GM18511 (cell line): ENCODE results near the gene NOL9.
"Not testable (repeated sequence)": the region's sequence is repeated elsewhere in the genome, so short reads cannot be mapped to it uniquely, and the experiment has no call there.

Experiments used
- ATAC-seq: cut with Tn5 transposase; IDR thresholded peaks from one replicate; pipeline ENCODE4 v1.9.1; 2021; ENCODE audit warnings: mild to moderate bottlenecking, moderate library complexity; ENCODE audit not compliant: unreplicated experiment

Gene NOL9

DNA sequence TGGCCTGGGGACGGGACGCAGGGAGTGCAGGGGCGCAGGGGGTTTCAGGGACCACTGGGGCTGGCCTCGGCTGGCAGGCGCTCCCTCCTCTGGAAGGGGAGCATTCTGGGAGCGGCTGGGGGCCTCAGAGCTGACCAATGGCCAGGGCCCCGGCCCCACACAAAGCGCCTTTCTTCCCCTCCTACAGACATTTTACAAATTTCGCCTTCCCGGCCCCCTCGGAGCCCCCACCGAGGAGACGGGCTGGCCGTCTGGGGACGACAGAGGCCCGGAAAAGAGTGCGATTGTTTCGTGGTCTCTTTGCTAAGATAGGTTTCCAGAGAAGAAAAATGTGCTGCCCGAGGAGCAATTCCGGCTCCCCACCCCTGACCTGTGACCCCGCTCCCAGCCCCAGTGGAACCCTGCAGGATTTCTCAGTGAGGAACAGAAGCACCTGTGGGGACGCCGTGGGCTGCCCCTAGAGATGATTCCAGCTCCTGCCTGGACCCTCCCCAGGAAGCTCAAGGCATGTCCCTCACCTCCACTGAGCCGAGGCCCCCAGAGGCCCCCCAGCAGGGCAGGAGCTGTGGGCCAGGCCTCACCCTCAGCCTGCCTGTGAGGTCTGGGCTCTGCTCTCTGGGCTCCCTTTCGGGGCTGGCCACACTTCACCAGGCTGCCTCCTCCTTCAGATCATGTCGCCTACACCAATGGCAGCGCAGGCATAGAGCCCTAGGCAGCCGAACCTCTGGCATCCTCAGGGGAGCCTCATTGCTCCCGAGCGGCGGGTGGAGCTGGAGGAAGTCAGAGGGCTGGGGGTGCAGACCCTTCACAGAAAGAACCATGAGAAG is 47.9 kb downstream of the NOL9 start:
- no peak for ATAC-seq

DNA sequence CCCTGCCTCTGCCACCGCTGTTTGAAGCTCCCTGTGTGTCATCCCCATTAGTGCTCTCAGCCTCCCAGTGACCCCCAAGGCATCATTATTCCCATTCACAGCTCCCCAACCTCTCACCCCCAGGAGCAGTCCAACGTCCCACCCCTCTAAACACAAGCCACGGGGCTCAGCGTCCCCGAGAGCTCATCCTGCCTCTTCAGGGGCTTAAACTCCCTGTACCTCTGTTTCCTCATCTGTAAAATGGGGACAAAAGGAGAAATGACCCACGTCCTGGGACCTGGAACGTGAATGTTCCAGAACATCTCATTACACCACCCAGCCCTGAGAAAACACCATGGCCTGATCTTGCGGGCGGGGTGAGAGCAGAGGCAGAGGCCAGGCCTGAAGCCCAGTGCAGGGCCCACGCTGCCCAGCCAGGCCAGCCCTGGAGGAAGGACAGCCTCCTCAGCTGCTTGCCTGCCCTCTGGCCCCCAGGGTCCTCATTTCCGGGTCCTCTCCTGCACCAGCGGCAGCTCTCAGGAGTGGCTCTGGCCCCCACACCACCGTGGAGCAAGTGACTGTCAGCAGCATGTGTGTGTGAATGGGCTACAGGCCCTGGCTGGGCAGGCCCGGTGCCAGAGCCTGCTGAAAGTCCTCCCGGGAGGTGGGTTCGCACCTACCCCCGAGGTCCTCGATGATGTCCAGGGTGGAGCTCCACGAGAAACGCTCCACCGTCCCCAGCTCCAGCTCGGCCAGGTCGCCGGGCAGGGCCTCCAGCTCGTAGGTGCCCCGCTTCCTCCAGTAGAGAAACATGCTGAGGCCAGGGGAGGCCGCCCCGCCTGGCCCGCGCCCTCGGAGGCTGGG is 48.7 kb downstream of the NOL9 start:
- no peak for ATAC-seq

DNA sequence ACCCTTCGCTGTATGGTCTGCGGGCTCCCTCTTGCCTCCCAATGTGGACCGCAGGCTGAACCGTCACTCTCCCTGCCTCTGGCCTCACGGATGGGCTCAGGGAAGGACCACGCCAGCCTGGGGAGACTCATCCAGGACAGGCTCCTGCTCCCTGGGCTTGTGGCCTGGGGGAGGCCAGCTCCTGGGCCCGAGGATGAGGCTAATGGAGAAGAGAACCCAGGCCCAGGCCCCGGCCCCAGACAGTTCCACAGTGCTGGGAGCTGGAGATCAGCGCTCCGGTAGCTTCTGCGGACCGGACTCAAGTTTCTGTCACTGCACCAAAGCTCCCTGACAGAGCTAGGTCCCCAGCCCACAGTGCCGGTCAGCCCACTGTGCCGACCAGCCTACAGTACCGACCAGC is 49.4 kb downstream of the NOL9 start:
- no peak for ATAC-seq

DNA sequence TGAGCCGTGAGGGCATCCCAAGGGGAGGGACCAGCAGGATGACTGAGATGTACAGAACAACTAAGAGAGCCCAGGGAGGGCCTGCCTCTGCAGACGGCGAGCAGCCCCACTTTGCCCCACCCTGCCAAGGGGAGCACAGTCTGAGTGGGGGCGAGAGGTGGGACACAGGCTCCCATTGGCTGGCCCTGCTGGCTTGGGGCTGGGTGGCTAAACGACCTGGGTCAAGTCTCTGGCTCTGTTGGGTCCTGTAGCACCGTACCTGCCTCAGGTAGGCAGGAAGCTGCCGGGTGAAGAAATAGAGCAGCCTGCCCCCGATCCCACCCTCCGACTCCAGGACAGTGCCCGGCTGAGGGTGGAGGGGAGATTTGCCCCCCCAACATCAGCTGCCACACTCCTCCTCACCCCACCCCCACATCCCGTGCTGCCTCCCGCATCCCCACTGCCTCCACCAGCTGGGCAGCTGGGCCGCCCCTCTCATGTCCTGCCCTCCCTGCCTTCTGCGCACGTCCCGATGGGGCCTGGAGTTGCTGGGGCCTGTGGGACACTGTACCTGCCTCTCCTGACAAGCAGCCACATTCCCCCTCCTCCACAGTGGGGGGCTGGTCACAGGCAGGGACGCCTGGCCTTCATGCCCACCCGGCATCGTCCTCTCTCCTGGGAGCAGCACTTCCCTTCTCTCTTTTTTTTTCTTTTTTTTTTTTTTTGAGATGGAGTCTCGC is 50.3 kb downstream of the NOL9 start:
- no peak for ATAC-seq

DNA sequence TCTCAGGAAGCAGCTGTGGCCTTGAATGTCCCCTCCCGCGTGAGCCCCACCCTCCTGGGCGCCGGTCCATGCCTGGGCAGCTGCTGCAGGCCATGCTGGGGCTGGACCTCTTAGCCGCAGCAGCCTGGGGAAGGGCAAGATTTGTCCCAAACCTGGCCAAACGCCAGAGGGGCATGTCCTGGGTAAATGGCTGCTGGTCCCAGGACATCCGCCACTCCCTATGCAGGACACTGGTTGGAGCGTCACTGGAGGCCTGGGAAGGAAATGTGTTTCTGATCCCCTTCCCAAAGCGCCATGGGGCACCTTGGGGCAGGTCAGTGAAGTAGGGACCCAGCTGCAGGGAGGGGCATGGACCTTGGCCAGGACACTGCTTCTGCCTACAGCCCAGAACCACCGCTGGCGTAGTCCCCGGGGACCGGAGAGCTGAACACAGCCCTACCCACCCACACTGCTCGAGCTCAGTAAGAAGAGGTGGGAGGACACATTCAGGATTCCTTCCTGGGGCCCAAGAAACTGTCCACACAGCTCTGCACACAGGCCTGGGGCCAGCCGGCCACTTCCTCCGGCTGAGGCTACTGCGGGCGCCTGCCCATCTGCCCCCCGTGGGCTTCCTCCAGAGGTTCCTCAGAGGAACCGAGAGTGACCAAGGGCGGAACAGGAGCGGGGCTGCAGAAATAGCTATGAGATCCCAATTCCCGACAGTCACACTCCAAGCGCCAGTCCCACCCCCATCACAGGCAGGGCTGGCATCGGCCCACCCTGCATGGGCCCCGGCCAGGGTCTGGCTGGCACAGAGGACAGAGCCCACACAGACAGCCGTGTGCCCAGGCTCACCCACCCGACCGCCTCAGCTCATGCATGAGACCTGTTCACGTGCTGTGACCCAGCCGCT is 52.1 kb downstream of the NOL9 start:
- ATAC-seq = no peak

DNA sequence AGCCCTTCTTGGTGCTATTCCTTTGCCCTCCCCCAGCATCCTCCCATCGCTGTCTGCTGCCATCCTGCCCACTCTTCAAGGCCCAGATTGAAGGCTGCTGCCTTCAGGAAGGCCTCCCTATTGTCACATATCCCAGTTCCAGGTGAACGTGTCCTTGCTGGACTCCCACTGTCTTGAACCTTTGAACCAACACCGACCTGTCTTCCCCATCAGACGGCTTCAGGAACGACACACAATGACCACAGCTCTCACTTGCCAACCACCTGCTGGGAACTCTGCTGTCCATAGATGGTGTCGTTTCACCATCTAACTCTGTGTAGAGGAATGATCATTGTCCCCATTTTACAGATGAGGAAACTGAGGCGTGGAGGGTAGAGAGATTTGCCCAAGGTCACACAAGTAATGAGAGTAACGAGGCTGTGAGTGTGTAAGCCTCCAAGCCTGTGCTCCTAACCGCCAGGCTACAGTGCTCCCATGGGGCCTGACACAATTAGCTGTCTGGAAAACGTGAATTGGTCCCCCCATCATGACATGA is 53.0 kb downstream of the NOL9 start:
- ATAC-seq = no peak

DNA sequence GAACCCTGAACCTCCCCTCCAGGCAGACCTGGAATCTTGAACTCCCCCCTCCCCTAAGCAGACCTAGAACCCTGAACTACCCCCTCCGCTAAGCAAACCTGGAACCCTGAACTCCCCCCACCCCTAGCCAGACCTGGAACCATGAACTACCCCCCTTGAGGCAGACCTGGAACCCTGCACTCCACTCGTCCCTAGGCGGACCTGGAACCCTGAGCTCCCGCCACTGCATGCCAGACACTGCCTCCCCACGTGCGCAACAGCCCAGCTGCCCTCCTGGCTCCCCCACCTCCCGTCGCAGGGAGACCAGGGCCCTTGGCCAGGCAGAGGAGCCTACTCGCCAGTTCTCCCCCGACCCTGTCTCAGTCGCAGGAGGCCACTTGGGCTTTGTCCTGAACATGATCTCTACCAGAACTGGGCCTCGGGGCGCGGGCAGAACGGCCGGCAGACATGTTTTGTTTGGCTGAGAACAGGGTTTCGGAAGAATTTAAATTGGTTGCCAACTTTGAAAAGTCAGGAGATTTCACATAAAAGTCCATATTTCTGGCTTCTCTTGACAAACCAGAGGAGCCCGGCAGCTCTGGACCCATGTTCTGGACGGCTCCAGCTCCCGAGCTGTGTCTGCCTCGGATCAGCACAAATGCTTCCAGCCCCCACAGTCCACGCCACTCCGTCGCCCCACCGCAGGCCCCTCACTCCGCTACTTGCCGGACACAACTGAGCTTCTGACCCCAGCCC is 53.6 kb downstream of the NOL9 start:
- ATAC-seq = no peak

DNA sequence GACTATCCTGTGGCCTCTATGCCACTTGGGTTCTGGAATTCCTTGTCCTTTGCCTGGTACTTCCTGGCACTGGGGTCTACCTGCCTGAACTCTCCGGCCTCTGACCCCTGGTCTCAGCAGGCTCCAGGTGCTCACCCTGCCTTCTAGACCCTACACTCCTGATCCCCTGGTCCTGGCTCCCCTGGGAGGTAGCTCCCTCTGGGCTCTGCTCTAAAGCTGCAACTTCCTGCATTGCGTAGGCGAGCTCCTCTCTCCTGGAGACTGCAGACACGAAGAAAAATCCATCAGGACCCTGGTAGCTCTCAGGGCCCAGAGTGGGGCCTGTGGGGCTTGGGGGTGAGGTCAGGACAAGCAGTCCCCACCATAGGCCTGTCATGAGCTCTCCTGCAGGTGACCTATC is 55.0 kb downstream of the NOL9 start:
- no peak for ATAC-seq

DNA sequence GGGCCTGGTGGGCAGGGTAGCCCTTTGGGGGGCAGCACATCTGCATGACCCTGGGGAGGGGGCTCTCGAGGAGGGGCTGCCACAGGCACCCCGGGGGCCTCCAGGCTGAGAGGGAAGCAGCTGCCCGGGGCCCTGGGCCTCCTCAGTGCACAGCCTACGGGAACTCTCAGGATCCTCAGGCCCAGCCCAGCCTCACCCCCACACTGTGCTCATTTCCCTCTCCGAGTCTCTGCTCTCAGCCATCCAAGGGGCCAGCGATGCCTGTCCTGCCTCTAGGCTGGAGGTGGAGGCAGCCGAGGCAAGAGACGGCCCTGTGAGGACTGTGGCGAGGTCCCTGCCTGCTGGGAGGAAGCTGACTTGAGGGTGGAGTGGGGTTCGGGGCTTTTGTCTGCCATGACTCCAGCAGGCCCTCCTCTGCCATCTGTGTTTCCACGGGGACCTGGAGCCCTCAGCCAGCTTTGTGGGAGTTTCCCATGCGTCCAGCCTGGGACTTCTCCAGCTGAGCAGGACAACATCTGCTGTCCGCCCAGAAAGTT is 55.7 kb downstream of the NOL9 start:
- ATAC-seq = no peak

DNA sequence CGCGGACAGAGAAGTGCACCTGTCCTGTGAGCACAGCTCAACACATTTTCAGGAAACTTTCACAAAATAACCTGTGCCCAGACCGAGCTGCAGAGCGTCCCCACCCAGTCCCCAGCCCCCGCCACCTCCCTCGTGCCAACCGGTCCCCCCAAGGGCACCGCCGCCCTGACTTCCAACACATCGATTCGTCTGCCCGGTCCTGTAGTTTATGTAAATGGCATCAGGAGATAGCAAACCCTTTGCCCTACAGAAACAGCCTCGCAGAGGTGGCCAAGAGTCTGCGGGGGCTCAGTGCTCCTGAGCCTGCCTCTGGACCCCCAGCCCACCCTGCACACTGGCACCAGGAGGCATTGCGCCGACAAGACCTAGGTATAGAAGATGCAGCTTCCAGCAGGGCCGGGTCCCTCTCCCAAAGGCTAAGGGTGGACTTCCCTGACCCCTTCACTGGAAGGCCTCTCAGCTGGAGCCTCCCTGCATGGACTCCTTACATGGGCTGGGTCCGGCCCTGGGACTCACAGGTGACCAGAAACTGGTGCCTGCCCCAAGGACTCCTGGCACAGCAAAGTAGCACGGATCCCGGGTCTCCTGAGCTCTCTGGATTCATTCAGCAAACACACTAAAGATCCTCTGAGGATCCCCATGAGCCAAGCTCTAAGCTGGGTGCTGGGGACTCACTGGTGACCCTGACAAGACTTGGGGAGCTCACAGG is 56.3 kb downstream of the NOL9 start:
- no peak for ATAC-seq

DNA sequence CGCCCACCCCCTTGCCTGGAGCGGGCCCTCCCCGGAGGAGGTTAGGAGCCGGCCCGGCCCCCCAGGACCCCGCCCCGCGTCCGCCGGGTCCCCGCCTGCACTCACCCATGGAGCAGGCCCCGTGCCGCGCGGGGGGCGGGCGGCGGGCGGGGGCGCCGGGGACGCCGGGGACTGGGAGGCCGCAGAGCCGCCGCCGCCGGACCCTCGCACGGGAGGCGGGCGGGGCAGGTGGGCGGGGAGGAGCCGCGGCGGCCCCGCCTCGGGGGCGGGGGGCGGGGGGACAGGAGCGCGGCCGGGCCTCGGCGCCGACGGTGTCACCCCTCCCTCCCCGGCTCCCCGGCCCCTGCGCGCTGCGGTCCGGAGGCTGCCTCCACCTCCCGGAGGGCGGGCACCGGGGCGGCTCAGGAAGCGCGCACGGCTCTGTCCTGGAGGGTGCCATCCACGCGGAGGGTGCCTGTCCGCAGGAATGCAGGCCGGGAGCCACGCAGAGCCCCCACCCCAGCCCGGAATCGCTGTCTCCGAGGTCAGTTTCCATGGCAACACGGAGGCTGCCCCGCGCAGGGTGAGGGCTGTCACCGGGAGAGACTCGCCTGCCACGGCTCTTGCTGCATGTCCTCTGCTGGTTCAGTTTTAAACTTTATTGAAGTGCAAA is 57.0 kb downstream of the NOL9 start:
- no peak for ATAC-seq

DNA sequence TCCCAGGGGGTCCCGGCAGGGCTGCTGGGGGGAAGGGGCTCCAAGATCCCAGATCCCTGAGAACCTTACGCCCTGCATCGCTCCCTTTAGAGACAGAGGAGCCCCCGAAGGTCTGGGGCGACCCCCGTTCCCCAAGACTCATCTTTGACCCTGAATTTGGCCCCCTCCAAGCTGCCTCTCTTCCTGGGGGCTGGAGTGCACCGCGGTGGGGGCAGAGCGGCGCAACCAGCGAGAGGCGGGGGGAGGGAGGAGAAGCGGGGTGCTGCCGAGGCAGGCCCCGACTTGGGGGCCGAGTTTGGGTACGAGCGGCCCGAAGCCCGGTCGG is 57.5 kb downstream of the NOL9 start:
- no peak for ATAC-seq

DNA sequence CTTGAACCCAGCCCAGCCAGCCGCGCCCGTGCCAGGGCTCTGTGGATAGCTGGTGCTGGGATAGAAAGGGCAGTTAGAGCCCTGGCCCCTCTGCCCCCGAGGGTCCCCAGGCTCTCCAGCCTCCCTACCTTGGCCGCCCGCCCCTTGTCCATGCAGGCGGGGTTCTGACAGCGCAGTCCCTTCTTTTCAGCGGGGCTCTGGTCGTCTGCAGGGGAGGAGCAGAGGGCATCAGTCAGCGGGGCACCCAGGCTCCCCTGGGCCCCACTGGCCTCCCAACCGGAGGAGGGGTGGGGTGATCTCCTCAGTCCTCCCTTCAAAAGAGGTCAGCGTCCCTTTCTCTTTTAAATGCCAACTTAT is 58.0 kb downstream of the NOL9 start:
- no peak for ATAC-seq

DNA sequence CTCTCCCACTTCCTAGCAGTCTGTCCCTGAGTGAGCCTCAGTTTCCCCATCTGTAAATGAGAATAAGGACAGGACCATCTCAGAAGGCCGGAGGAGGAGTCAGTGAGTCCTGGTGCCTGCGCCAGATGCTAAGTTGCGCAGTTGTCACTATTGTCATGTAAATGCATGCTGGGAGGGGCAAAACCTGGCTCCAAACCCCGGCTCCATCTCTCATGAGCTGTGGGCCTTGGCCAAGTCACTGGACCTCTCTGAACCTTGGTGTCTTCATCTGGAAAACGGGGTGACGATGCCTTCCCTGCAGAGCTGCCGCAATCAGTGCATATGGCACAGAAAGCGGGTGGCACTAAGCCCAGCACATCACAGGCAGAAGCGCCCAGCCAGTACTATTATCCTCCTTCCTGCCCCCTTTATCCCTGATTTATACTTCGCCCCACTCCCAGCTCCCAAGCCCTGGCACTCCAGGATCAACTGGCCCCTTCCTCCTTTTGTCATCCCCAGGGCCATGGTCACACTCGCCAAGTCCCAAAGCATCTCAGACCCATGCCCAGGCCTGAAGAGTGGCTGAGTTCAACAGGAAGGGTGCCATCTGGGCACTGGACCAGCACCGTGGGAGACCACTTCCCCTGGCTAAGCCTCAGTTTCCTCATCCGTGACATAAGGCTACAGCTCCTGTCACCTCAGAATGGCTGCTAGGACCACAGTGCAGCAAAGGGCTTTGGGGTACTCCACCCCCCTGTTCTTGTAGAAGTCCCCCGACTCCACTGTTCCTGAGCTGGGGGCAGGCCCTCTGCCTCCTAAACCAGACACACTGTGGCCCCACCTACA is 58.6 kb downstream of the NOL9 start:
- ATAC-seq = no peak

DNA sequence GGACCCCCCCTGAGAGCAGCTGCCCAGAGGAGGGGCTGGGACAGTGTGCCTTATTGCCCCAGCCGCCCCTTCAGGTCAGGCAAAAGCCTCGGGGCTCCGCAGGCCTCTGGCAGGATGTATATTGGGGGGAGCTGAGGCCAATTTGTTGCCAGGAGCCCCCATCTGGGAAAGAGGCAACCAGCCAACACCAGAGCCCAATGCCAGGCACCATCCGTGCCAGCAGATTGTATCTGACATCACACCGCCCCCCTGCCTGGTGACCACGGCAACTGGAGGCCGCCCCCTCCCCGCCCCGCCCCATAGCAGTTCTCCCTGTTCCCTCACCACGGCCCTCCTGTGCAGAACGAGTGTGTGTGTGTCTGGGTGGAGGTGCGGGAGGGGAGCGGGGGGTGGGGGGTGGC is 59.3 kb downstream of the NOL9 start:
- ATAC-seq = no peak

DNA sequence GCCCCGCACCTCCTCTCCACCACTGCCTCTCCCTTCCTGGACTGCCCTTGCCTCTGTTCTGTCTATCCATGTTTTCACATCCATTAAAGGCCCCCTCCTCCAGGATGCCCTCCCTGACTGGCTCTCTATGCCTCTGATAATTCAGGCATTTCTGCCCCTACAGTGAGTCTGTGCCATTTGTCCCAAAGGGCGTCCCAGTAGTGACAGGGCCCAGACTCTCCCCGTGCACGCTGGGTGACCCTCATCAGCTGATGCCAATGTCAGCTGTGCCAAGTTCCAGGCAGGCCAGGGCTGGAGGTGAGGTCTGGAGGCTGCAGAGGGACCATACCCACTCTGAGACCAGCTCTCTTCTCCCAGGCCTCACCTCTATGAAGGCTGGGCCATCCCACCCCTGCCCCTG is 59.7 kb downstream of the NOL9 start:
- ATAC-seq = no peak

DNA sequence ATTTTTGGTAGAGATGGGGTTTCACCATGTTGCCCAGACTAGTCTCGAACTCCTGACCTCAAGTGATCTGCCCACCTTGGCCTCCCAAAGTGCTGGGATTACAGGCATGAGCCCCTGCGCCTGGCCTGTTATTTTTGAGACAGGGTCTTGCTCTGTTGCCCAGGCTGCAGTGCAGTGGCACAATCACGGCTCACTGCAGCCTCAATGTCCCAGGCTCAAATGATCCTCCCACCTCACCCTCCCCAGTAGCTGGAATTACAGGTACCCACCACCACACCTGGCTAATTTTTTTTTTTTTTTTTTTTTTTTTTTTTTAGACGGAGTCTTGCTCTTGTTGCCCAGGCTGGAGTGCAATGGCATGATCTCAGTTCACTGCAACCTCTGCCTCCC is 60.5 kb downstream of the NOL9 start:
- ATAC-seq = not testable (repeated sequence)

DNA sequence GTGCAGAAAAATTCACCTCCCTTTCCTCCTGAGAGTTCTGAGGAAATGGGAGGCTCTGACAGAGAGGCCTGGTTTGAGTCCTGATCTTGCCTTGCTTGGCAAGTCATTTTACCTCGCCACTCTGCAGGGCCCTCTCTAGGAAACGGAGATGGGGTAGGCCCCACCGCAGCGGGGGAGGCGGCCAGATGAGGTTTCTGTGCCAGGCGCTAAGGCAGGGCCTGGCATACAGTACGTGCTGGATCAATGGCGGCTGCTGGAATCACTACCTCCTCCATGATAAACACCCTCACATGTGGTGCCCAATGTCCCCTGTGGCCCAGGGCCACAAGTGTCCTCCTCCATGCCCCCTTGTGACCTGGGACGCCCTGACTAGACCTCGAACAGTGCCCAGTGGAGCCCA is 62.3 kb downstream of the NOL9 start:
- ATAC-seq = no peak
